GM23338 (cell line): ENCODE data around the gene HHATL. TPM values are rescaled to one million over a fixed set of nuclear protein-coding genes. Genes with fewer than 3 reads are reported as not detected.

Source experiments
- ATAC-seq: fragments of 200-7000 bp; cut with Tn5 transposase; 3 replicates; pipeline ENCODE4 v1.9.1; 2020
- DNase-seq: peaks from one replicate; pipeline ENCODE4 v3.0.0-alpha.2; 2015; ENCODE audit warnings: low spot score
- H2AFZ ChIP-seq: fragments of 200-600 bp; sonication (generic); 2 replicates; pipeline ENCODE4 v1.8.0; 2016; ENCODE audit warnings: antibody characterized with exemption, mild to moderate bottlenecking, moderate library complexity
- H3F3A ChIP-seq: fragments of 200-600 bp; sonication (generic); replicated peaks from 2 replicates; pipeline ENCODE4 v1.8.0; 2017; ENCODE audit warnings: antibody characterized with exemption, mixed run types, low read depth
- H3K27ac ChIP-seq: fragments of 200-600 bp; sonication (generic); 2 replicates; pipeline ENCODE4 v1.6.1; 2016; ENCODE audit warnings: low read depth
- H3K27me3 ChIP-seq: fragments of 200-600 bp; sonication (generic); 2 replicates; pipeline ENCODE4 v1.8.0; 2016; ENCODE audit warnings: mild to moderate bottlenecking, mixed run types, moderate library complexity; ENCODE audit not compliant: insufficient read depth
- H3K36me3 ChIP-seq: fragments of 200-600 bp; sonication (generic); 2 replicates; pipeline ENCODE4 v1.8.0; 2016; ENCODE audit warnings: mild to moderate bottlenecking; ENCODE audit not compliant: insufficient read depth
- H3K4me1 ChIP-seq: fragments of 200-600 bp; sonication (generic); 2 replicates; pipeline ENCODE4 v1.8.0; 2016; ENCODE audit warnings: mild to moderate bottlenecking, moderate library complexity; ENCODE audit not compliant: insufficient read depth
- H3K4me2 ChIP-seq: fragments of 200-600 bp; sonication (generic); 2 replicates; pipeline ENCODE4 v1.7.1; 2017; ENCODE audit warnings: mixed run types
- H3K4me3 ChIP-seq: fragments of 200-600 bp; sonication (generic); 2 replicates; pipeline ENCODE4 v1.6.1; 2016; ENCODE audit warnings: mixed run types
- H3K79me2 ChIP-seq: fragments of 200-600 bp; sonication (generic); replicated peaks from 2 replicates; pipeline ENCODE4 v1.8.0; 2017; ENCODE audit warnings: mild to moderate bottlenecking; ENCODE audit not compliant: insufficient read depth
- H3K9me2 ChIP-seq: fragments of 200-600 bp; sonication (generic); 2 replicates; pipeline ENCODE4 v1.8.0; 2017; ENCODE audit not compliant: insufficient read depth
- H4K20me1 ChIP-seq: fragments of 200-600 bp; sonication (generic); replicated peaks from 2 replicates; pipeline ENCODE4 v1.8.0; 2017; ENCODE audit warnings: mild to moderate bottlenecking; ENCODE audit not compliant: insufficient read depth
- H3K27ac Mint-ChIP-seq: 2 replicates; pipeline ENCODE4 v1.8.0; 2020; ENCODE audit warnings: inconsistent platforms, mild to moderate bottlenecking, moderate library complexity, mixed read lengths
- H3K27me3 Mint-ChIP-seq: 3 replicates; pipeline ENCODE4 v1.8.0; 2022; ENCODE audit warnings: low read depth, mild to moderate bottlenecking, moderate library complexity, mixed read lengths, inconsistent platforms; ENCODE audit not compliant: insufficient read depth, poor library complexity
- H3K36me3 Mint-ChIP-seq: 3 replicates; pipeline ENCODE4 v1.8.0; 2021; ENCODE audit warnings: low read depth, mild to moderate bottlenecking, inconsistent platforms, moderate library complexity, mixed read lengths
- H3K4me1 Mint-ChIP-seq: 3 replicates; pipeline ENCODE4 v1.8.0; 2020; ENCODE audit warnings: mild to moderate bottlenecking, inconsistent platforms, mixed read lengths
- H3K4me3 Mint-ChIP-seq: 3 replicates; pipeline ENCODE4 v1.8.0; 2021; ENCODE audit warnings: moderate library complexity, mild to moderate bottlenecking, inconsistent platforms, mixed read lengths
- H3K9me3 Mint-ChIP-seq: 3 replicates; pipeline ENCODE4 v1.8.0; 2020; ENCODE audit warnings: moderate library complexity, mild to moderate bottlenecking, inconsistent platforms, mixed read lengths
- EZH2 ChIP-seq: fragments of 200-600 bp; sonication (generic); IDR thresholded peaks from one replicate; pipeline ENCODE4 v1.8.0; 2017; ENCODE audit warnings: antibody characterized with exemption, mild to moderate bottlenecking, low read depth; ENCODE audit not compliant: unreplicated experiment
- EZH2phosphoT487 ChIP-seq: fragments of 200-600 bp; sonication (generic); IDR thresholded peaks from one replicate; pipeline ENCODE4 v1.8.1; 2018; ENCODE audit warnings: antibody characterized with exemption; ENCODE audit not compliant: unreplicated experiment
- ZNF114 ChIP-seq: fragments of 250-450 bp; sonication (Bioruptor Pico); IDR thresholded peaks from 2 replicates; pipeline ENCODE4 v1.5.0; 2020; ENCODE audit warnings: mild to moderate bottlenecking, moderate library complexity
- ZNF331 ChIP-seq: fragments of 250-450 bp; sonication (Bioruptor Pico); IDR thresholded peaks from 2 replicates; pipeline ENCODE4 v1.5.0; 2020; ENCODE audit warnings: low read depth, mild to moderate bottlenecking, moderate library complexity
- polyA plus RNA-seq: library from polyadenylated mRNA; unstranded; fragments of >200 nt; fragmentation: Nextera tagmentation; extraction: Ambion mirVana; gene quantifications from 2 replicates; pipeline ENCODE4 v1.2.1, GENCODE V29; 2016
- total RNA-seq: library from RNA; depleted of rRNA; stranded (reverse); fragments of >200 nt; shearing (Covaris generic); gene quantifications from 2 replicates; pipeline ENCODE4 v1.2.3, GENCODE V29; 2014
- TF ChIP-seq, protein P1 (sequence below): fragments of 250-450 bp; sonication (Bioruptor Pico); IDR thresholded peaks from 2 replicates; pipeline ENCODE4 v1.5.0; 2020; ENCODE audit warnings: mild to moderate bottlenecking, moderate library complexity

Gene HHATL
- total and polyA plus RNA-seq, 2 experiments from 2014 or later, result not detected

DNA sequence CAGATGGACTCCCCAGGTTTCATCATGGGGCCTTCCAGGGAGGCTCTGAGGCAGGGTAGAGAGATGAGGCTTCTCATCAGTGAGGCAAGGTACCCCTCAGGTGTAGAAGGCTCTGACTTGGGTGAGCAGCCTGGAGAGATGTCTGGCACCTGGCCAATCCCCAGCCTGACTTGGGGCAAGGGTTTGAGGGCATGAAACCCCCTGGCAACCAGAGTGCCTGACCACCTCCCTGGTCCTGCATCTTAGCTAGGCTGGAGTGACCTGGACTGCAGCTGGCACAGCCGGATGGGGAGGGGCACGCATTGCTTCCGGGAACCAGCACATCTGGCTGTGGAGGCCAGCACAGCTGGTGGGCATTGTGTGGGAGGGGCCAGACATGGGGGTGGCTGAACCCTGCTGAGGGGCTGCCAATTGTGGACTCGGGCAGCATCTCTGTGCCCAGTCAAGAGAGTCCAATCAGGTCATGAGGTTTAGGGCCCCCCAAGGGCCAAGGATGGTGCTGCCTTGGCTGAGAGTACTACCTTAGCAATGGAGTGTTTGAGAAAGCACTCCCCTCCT is 47.2 kb downstream of the HHATL start:
- H4K20me1 ChIP-seq, result no peaks in the 10 kb centered on the region
- no peak overlapping the region for H3K27ac Mint-ChIP-seq
- H3K27me3 ChIP-seq, result no peaks in the 10 kb centered on the region
- no peaks in the 10 kb centered on the region for H3K9me2 ChIP-seq
- H2AFZ ChIP-seq, result peak overlapping the region; percentile 76
- H3K79me2 ChIP-seq, result no peaks in the 10 kb centered on the region
- H3F3A ChIP-seq, result no peaks in the 10 kb centered on the region
- TF ChIP-seq, protein P1, sequence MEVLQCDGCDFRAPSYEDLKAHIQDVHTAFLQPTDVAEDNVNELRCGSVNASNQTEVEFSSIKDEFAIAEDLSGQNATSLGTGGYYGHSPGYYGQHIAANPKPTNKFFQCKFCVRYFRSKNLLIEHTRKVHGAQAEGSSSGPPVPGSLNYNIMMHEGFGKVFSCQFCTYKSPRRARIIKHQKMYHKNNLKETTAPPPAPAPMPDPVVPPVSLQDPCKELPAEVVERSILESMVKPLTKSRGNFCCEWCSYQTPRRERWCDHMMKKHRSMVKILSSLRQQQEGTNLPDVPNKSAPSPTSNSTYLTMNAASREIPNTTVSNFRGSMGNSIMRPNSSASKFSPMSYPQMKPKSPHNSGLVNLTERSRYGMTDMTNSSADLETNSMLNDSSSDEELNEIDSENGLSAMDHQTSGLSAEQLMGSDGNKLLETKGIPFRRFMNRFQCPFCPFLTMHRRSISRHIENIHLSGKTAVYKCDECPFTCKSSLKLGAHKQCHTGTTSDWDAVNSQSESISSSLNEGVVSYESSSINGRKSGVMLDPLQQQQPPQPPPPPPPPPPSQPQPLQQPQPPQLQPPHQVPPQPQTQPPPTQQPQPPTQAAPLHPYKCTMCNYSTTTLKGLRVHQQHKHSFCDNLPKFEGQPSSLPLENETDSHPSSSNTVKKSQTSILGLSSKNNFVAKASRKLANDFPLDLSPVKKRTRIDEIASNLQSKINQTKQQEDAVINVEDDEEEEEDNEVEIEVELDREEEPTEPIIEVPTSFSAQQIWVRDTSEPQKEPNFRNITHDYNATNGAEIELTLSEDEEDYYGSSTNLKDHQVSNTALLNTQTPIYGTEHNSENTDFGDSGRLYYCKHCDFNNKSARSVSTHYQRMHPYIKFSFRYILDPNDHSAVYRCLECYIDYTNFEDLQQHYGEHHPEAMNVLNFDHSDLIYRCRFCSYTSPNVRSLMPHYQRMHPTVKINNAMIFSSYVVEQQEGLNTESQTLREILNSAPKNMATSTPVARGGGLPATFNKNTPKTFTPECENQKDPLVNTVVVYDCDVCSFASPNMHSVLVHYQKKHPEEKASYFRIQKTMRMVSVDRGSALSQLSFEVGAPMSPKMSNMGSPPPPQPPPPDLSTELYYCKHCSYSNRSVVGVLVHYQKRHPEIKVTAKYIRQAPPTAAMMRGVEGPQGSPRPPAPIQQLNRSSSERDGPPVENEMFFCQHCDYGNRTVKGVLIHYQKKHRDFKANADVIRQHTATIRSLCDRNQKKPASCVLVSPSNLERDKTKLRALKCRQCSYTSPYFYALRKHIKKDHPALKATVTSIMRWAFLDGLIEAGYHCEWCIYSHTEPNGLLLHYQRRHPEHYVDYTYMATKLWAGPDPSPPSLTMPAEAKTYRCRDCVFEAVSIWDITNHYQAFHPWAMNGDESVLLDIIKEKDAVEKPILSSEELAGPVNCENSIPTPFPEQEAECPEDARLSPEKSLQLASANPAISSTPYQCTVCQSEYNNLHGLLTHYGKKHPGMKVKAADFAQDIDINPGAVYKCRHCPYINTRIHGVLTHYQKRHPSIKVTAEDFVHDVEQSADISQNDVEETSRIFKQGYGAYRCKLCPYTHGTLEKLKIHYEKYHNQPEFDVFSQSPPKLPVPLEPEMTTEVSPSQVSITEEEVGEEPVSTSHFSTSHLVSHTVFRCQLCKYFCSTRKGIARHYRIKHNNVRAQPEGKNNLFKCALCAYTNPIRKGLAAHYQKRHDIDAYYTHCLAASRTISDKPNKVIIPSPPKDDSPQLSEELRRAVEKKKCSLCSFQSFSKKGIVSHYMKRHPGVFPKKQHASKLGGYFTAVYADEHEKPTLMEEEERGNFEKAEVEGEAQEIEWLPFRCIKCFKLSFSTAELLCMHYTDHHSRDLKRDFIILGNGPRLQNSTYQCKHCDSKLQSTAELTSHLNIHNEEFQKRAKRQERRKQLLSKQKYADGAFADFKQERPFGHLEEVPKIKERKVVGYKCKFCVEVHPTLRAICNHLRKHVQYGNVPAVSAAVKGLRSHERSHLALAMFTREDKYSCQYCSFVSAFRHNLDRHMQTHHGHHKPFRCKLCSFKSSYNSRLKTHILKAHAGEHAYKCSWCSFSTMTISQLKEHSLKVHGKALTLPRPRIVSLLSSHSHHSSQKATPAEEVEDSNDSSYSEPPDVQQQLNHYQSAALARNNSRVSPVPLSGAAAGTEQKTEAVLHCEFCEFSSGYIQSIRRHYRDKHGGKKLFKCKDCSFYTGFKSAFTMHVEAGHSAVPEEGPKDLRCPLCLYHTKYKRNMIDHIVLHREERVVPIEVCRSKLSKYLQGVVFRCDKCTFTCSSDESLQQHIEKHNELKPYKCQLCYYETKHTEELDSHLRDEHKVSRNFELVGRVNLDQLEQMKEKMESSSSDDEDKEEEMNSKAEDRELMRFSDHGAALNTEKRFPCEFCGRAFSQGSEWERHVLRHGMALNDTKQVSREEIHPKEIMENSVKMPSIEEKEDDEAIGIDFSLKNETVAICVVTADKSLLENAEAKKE (CRISPR knock-in tag), result no peak
- TF ChIP-seq ZNF331, result no peak
- TF ChIP-seq EZH2, result no peak
- TF ChIP-seq ZNF114 (CRISPR knock-in tag), result no peak
- no peak for TF ChIP-seq EZH2phosphoT487
- H3K4me3 Mint-ChIP-seq, result peak overlapping the region; percentile 63; the same call in 2 of the 3 replicates
- no peak overlapping the region for H3K27ac ChIP-seq
- H3K4me1 Mint-ChIP-seq, result peaks cover 43% of the 10 kb centered on the region
- H3K36me3 Mint-ChIP-seq, result no peaks in the 10 kb centered on the region; the same call in 2 of the 3 replicates
- ATAC-seq (peak; percentile 1; the same call in 2 of the 3 replicates), DNase-seq (peak; percentile 34)
- peaks cover 22% of the 10 kb centered on the region for H3K4me1 ChIP-seq
- H3K4me3 ChIP-seq, result peak overlapping the region; percentile 69
- peak overlapping the region; percentile 72 for H3K4me2 ChIP-seq
- H3K27me3 Mint-ChIP-seq, result peaks cover 13% of the 10 kb centered on the region
- H3K9me3 Mint-ChIP-seq, result no peaks in the 10 kb centered on the region
- no peaks in the 10 kb centered on the region for H3K36me3 ChIP-seq
